Measurements from ENCODE around the gene DCANP1.

DCANP1 gene

GRCh38 chr5:135455876-135456237 is 8.7 kb upstream of the DCANP1 start:
- DNase-seq, result no peak

DNA sequence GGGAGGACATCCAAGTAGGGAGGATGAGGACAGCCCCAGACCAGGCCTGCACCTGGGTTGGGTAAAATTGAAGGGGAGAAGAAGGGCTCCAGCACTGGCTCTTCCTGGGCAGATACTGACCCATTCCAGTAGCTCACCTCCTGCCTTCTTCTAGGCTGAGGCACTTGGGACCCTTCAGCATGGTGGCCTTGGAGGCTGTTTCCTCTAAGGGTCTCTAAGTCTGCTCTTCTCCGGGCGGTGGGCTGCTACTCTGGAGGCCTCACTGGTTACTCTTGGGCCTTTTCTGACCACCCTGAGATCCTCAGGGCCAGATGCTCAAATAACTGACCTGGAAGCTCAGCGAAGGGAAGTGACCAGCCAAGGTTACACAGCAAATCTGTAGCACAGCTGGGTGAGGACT is 7.8 kb upstream of the DCANP1 start:
- DNase-seq, result no peak

DNA sequence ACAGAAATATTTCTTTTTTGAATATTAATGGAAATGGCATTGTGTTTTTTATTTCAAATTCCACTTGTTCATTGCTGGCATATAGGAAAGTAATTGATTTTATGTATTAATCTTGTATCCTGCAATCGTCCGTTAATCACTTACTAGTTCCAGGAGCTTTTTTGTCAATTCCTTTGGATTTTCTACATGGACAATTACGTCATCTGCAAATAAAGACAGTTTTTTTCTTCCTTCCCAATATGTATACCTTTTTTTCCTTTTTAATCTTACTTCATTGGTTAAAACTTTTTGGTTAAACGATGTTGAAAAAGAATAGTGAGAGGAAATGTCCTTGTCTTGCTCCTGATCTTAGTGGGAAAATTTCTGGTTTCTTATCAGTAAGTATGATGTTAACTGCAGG is 6.5 kb upstream of the DCANP1 start:
- DNase-seq, result no peak

DNA sequence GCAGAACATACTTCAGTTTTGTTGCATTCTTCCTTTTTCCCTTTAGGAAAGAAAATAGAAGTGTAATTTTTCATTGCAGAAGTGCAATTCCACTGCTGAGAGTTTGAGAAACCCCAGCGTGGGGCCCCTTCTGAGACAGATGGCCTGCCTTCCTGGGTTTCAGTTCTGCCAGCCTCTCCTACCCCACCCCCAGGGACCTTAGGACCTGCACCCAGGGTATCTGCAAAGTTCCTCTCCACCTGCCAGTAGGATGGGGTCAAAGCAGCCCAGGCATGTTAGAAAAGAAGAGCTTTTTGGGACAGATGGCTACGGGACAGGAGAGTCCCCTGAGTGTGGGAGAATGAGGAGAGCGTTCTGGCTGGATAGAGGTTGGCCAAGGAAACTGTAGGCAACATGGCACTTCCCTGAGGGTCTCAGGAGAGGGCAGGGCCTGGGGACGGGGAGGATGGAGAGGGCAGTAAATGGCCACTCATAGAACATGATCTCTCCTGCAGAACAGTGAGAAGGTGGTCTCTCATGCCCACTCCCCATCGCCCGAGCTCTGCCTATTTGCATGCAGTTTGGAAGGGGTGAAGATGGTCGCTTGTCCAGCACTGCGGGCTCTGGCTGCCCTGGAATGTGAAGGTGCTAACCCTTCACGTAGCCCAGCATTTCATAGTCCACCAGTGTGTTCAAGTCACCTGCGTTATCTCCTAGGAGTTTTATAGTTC is 5.3 kb upstream of the DCANP1 start, which contains the start of gene TIFAB:
TIFAB (minus strand) TSS at position 31 of the 710 bp plus-strand sequence. CDS start 2,412 bp downstream, outside the sequence.
- no peak for DNase-seq

DNA sequence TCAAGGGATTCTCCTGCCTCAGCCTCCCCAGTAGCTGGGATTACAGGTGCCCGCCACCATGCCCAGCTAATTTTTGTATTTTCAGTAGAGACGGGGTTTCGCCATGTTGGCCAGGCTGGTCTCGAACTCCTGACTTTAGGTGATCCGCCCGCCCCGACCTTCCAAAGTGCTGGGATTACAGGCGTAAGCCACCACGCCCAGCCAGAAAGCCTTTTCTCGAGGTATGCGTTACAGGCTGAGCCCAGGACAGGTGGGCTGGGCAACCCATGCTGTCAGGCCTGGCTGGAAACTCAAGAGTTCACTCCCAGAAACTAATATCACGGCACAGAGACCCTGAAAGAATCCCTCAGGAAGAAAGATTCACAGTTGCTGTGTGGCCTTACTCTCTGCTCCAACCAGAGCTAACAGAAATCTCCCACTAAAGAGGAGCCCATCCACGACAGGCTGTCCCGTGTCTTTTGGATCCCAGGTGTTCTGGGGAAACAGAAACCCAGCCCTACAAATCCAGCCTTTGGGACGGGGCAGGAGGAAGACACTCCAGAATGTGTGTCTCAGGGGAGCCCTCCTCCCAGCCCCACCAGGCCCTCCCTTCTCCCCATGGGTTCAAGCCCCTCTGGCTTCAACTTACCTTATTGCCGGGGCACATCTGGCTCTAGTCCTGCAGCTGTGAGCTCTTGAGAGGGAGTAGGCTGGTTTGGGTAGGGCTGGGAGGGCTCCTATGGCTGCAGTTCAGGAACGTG is 4.6 kb upstream of the DCANP1 start:
- DNase-seq, result no peak

GRCh38 chr5:135450952-135451351 is 3.8 kb upstream of the DCANP1 start:
- DNase-seq, result no peak

DNA sequence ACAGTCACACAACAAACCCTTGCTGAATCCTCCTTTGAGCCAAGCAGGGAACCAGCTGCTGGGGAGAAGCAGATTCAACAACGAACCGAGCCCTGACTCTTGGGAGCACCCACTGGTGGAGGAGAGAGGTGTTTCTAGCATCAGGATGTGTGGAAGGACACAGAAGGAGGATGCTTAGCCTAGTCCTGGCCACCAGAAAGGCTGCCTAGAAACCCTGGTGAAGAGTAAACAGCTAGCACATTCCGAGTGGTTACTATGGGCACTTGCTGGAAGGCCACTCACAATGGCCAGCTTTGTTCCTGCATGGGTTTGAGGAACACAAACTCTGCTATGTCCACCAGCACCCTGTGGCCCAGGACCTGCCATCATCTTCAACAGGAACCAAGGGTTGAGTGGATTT is 3.2 kb upstream of the DCANP1 start:
- DNase-seq, result no peak

DNA sequence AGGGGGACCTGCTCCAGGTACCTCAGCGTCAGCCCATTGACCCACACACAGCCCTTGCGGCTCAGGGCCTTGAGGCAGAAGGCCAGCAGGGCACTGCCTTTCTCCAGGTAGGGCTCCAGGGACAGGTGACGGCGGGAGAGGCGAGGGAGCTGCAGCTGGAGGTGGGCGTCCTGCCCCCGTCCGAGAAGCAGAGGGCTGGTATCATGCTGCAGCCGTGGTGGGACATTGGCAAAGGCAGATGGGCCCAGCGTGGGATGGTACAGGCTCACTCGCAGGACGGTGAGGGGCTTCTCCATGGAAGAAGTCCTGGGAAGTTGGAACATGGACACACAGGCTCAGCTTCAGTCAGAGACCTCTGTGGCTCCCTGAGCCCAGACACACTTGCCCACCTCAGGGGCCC is 2.5 kb upstream of the DCANP1 start:
- DNase-seq, result no peak

DNA sequence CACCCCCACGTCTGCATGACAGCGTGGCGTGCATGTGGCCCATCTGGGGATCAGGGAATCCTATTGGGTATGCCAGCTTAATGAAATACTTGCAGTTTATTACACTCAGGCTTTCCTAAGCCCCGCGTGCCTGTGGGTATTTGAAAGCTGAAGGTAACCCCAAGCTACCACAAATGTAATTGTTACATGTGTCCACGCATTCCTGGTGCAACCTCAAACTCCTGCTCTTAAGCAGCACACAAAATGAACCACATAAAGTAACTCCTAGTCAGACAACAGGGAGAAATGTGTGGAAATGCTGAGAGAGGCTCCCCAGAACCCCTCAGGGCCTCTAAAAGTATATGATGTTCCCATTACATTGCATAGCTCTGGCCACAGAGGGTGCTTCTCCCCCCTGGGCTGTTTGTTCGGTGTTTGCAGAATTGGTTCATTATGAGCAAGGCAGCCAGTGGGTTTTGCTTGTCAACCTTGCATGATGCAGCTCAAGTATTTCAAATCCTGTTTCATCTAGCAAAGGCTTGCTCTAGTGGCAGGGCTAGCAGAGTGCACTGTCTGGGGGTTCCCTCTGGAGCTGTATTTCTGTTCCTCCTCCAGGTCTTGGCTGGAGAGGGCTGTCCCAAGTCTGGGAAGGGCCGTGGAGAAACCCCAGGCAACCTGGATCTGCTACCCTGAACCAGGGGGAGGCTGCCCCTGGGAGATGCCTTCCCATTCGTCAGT is 1.8 kb upstream of the DCANP1 start:
- DNase-seq, result no peak

GRCh38 chr5:135448071-135448739 is 1.1 kb upstream of the DCANP1 start:
- DNase-seq, result no peak

DNA sequence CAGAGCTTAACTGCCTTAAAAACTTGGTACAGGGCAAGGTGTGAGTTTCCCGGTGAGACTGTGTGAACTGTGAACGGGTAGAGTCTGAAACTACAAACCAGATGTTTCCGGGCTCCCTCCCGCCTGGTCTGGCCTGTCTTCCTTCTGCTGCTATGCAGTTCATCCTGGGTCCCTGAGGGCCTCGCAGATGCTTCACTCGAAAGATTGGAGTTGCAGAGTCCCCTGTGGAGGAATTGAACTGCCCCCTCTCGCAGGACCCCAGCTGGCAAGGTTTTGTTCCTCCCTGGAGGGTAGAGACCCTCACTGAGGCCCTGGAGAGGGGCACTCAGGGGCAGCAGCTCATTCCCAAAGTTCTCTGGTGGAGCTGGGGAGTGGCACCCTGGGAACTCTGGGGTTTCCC is 533 bp downstream of the DCANP1 start:
- DNase-seq, result no peak

GRCh38 chr5:135446206-135446605 is 942 bp downstream of the DCANP1 start:
- DNase-seq, result no peak

DNA sequence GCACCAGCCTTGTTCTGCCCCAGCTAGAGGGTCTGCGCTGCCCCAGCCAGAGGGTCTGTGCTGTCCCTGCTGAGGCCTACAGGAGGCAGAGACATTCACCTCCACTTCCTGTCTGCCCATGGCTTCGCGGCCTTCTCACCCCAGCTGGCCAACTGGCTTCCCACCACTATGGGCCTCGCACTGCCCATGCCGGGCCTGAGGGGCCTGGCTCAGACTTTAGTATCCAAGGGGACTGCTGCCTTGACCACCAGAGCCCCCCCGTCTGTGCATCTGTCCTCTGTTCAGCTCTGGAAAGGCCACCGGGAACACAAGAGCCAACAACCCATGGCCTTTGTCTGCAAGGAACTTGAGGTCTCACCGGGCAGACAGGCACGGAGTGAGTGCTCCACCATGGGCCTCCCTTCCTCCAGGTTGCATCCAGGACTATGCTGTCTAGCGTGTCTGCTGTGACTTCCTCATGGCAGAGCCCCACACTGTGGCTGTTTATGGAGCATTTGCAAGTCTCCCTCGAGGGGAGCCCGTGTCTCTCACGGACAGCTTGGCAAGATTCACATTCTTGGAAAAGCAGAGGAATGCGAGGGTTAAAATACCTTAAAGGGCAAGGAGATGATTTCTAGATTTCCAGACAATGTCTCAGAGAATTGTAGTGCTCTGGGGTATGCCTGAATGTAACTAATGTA is 1.7 kb downstream of the DCANP1 start:
- no peak for DNase-seq

- DNase-seq, result no peak
Measured at GRCh38 chr5:135444881-135445280, 2.3 kb downstream of the DCANP1 start.

- DNase-seq, result no peak
Measured at GRCh38 chr5:135444360-135444759, 2.8 kb downstream of the DCANP1 start.

- no peak for DNase-seq
Measured at GRCh38 chr5:135443161-135443960, 3.8 kb downstream of the DCANP1 start.

GRCh38 chr5:135442431-135443160 is 4.6 kb downstream of the DCANP1 start:
- no peak for DNase-seq

- no peak for DNase-seq
Measured at GRCh38 chr5:135441919-135442318, 5.2 kb downstream of the DCANP1 start.

DNA sequence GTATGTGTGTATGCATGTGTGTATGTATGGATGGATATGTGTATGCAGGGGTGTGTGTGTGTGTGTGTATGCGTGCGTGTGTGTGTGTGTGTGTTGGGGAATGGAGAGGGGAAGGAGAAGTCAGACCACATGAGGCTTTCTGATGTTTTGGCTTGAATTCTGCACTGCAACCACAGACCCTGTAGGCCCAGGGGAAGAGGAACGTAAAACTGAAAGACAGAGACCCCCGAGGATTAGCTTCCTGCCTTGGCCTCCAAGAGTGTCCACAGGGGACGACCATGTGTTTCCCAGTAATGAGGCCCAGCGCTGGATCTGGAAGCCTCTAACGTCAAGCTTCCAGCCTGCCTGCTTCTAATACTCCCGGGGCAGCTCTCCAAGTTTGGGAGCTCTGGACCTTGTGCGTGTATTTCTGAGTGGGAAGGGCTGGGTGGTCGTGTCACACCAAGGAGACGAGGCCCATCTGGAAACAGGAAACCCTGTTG is 5.8 kb downstream of the DCANP1 start:
- no peak for DNase-seq

DNA sequence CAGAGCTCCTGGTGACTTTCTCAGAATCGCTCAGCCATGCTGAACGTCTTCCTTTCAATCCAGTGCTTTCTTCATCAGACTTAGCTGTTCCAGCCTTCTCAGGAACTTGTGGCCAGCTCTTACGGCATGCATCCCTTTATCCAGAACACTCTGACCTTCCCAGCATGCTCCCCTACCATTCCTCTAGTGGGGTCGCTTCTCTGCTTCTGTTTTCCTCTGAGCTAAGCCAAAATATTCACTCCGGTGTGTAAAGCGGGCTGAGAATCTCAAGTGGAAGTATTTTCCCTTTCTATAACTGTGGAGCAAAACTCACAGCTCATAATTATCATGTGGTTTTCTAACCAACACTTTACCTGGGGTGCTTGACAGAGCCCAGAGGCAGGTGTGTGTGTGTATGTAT is 6.2 kb downstream of the DCANP1 start:
- no peak for DNase-seq

All from activated CD8-positive, alpha-beta memory T cell treated with anti-CD3 and anti-CD28 coated beads, Interleukin-2, amount 50 U/mL, for 4 hours (primary cell).